Measurements from ENCODE around the gene DNPEP.

GRCh38 chr2:219388121-219388906, 602 bp upstream of the DNPEP start:
- TF ChIP-seq CTCF (IDR thresholded peaks at IDR 0.05; ENCODE audit: low read depth, low read length) (peak; percentile 21), POLR2A (IDR thresholded peaks at IDR 0.05; ENCODE audit: extremely low read depth, insufficient read length) (peak; percentile 46)
